Trophoblast cell (in vitro differentiated cells and primary cell): Measurements from ENCODE around the gene PRRC2C.

ENCODE experiments used
- DNase-seq, 2 donors: peaks; one replicate each; pipeline ENCODE4 v3.0.0-alpha.2; 2016
- H2AFZ ChIP-seq: 2 replicates; pipeline ENCODE4 v1.6.1; 2013; ENCODE audit warnings: low read length, moderate library complexity, mild to moderate bottlenecking; ENCODE audit not compliant: insufficient read depth, poor library complexity
- H2AK5ac ChIP-seq: 2 replicates; pipeline ENCODE4 v1.6.1; 2013; ENCODE audit warnings: mild to moderate bottlenecking, low read length
- H2BK120ac ChIP-seq: 2 replicates; pipeline ENCODE4 v1.6.1; 2013; ENCODE audit warnings: low read length, mild to moderate bottlenecking, moderate library complexity; ENCODE audit not compliant: insufficient read depth, poor library complexity
- H2BK12ac ChIP-seq: 2 replicates; pipeline ENCODE4 v1.6.1; 2013; ENCODE audit warnings: mild to moderate bottlenecking, low read length, moderate library complexity
- H2BK5ac ChIP-seq: 2 replicates; pipeline ENCODE4 v1.6.1; 2013; ENCODE audit warnings: low read length, low read depth, moderate library complexity, mild to moderate bottlenecking; ENCODE audit not compliant: poor library complexity
- H3K14ac ChIP-seq: 2 replicates; pipeline ENCODE4 v1.6.1; 2013; ENCODE audit warnings: mild to moderate bottlenecking, low read length
- H3K18ac ChIP-seq: 2 replicates; pipeline ENCODE4 v1.6.1; 2013; ENCODE audit warnings: mild to moderate bottlenecking, low read length
- H3K23ac ChIP-seq: 2 replicates; pipeline ENCODE4 v1.6.1; 2013; ENCODE audit warnings: low read length
- H3K27ac ChIP-seq: 2 replicates; pipeline ENCODE4 v1.5.1; 2013; ENCODE audit warnings: low read depth, mild to moderate bottlenecking, inconsistent platforms, low read length, moderate library complexity
- H3K27me3 ChIP-seq: 2 replicates; pipeline ENCODE4 v1.6.1; 2013; ENCODE audit warnings: inconsistent platforms, mild to moderate bottlenecking, low read length, moderate library complexity; ENCODE audit not compliant: insufficient read depth
- H3K36me3 ChIP-seq, 2 experiments: 1 replicate in 1 of 2; 2 replicates in 1 of 2; pipeline ENCODE4 v1.6.1; 2013; ENCODE audit warnings: low read length in 2 of 2, mild to moderate bottlenecking in 2 of 2, moderate library complexity in 1 of 2; ENCODE audit not compliant: insufficient read depth in 2 of 2, control insufficient read depth in 1 of 2
- H3K4ac ChIP-seq: 2 replicates; pipeline ENCODE4 v1.6.1; 2013; ENCODE audit warnings: low read depth, mild to moderate bottlenecking, low read length, moderate library complexity
- H3K4me1 ChIP-seq, 2 experiments: 1 replicate in 1 of 2; 2 replicates in 1 of 2; pipeline ENCODE4 v1.6.1; 2013; ENCODE audit warnings: low read length in 2 of 2, mild to moderate bottlenecking in 2 of 2, moderate library complexity in 1 of 2; ENCODE audit not compliant: insufficient read depth in 2 of 2, control insufficient read depth in 1 of 2
- H3K4me2 ChIP-seq: 2 replicates; pipeline ENCODE4 v1.6.1; 2013; ENCODE audit warnings: inconsistent platforms, mild to moderate bottlenecking, low read length, moderate library complexity
- H3K4me3 ChIP-seq: 2 replicates; pipeline ENCODE4 v1.5.1; 2013; ENCODE audit warnings: mild to moderate bottlenecking, low read depth, low read length, inconsistent platforms
- H3K79me1 ChIP-seq: one replicate; pipeline ENCODE4 v1.6.1; 2013; ENCODE audit warnings: low read length
- H3K79me2 ChIP-seq: 2 replicates; pipeline ENCODE4 v1.6.1; 2013; ENCODE audit warnings: low read length, mild to moderate bottlenecking; ENCODE audit not compliant: control insufficient read depth, insufficient read depth, poor library complexity
- H3K9ac ChIP-seq: 2 replicates; pipeline ENCODE4 v1.6.1; 2013; ENCODE audit warnings: mild to moderate bottlenecking, low read length
- H3K9me3 ChIP-seq: 2 replicates; pipeline ENCODE4 v1.6.1; 2013; ENCODE audit warnings: low read depth, mild to moderate bottlenecking, control low read depth, inconsistent platforms, low read length; ENCODE audit not compliant: insufficient read depth
- H4K12ac ChIP-seq: 2 replicates; pipeline ENCODE4 v1.6.1; 2013; ENCODE audit warnings: low read depth, mild to moderate bottlenecking, low read length, moderate library complexity
- H4K8ac ChIP-seq: 2 replicates; pipeline ENCODE4 v1.6.1; 2013; ENCODE audit warnings: low read depth, mild to moderate bottlenecking, low read length, moderate library complexity
- H4K91ac ChIP-seq: one replicate; pipeline ENCODE4 v1.6.1; 2013; ENCODE audit warnings: low read depth, mild to moderate bottlenecking, low read length, moderate library complexity
- WGBS: extraction: QIAGEN DNeasy Blood & Tissue Kit; methylation state at CpG from one replicate; pipeline ENCODE4 v1.1.7; 2013; ENCODE audit warnings: missing lambda C conversion rate; ENCODE audit not compliant: insufficient read length, insufficient coverage; ENCODE audit errors: extremely low coverage; 5-methylcytosine and 5-hydroxymethylcytosine counted together

Gene PRRC2C

GRCh38 chr1:171446386-171446785, 38.9 kb upstream of the PRRC2C start:
- Histone ChIP-seq H3K4me1 (no peaks in the 10 kb centered on the region), H3K23ac (no peak overlapping the region), H3K9ac (no peak overlapping the region), H3K4ac (no peak overlapping the region), H3K27ac (no peak overlapping the region), H3K18ac (no peak overlapping the region), H3K27me3 (no peaks in the 10 kb centered on the region), H2BK12ac (no peak overlapping the region), H3K9me3 (no peaks in the 10 kb centered on the region), H2AK5ac (no peak overlapping the region), H3K4me3 (no peak overlapping the region), H3K36me3 (no peaks in the 10 kb centered on the region), H4K8ac (no peak overlapping the region), H3K4me2 (no peak overlapping the region), H3K14ac (no peak overlapping the region), H4K12ac (no peak overlapping the region), H3K79me1 (no peaks in the 10 kb centered on the region), H2BK5ac (no peak overlapping the region), H2AFZ (no peak overlapping the region), H4K91ac (no peak overlapping the region), H2BK120ac (no peak overlapping the region), H3K79me2 (no peaks in the 10 kb centered on the region)
- no peak for DNase-seq

GRCh38 chr1:171455967-171456366, 29.4 kb upstream of the PRRC2C start:
- Histone ChIP-seq H4K8ac (no peak overlapping the region), H3K36me3 (no peaks in the 10 kb centered on the region), H3K4me2 (no peak overlapping the region), H2AK5ac (no peak overlapping the region), H3K23ac (no peak overlapping the region), H3K4ac (no peak overlapping the region), H2BK120ac (no peak overlapping the region), H3K9me3 (no peaks in the 10 kb centered on the region), H3K14ac (no peak overlapping the region), H3K4me3 (no peak overlapping the region), H2AFZ (no peak overlapping the region), H4K12ac (no peak overlapping the region), H3K4me1 (no peaks in the 10 kb centered on the region), H3K9ac (no peak overlapping the region), H3K79me2 (no peaks in the 10 kb centered on the region), H3K27me3 (no peaks in the 10 kb centered on the region), H3K79me1 (no peaks in the 10 kb centered on the region), H3K18ac (no peak overlapping the region), H2BK5ac (no peak overlapping the region), H2BK12ac (no peak overlapping the region), H4K91ac (no peak overlapping the region), H3K27ac (no peak overlapping the region)
- DNase-seq: no peak

GRCh38 chr1:171457412-171457811, 27.9 kb upstream of the PRRC2C start:
- H4K91ac ChIP-seq: no peak overlapping the region
- no peak overlapping the region for H4K8ac ChIP-seq
- H3K18ac ChIP-seq: no peak overlapping the region
- no peak overlapping the region for H3K9ac ChIP-seq
- H3K4me3 ChIP-seq: no peak overlapping the region
- H2BK5ac ChIP-seq: no peak overlapping the region
- no peak overlapping the region for H3K4me2 ChIP-seq
- H3K4ac ChIP-seq: no peak overlapping the region
- H3K14ac ChIP-seq: no peak overlapping the region
- no peak overlapping the region for H2BK12ac ChIP-seq
- no peak overlapping the region for H2AFZ ChIP-seq
- H4K12ac ChIP-seq: no peak overlapping the region
- H3K27me3 ChIP-seq: no peaks in the 10 kb centered on the region
- no peak overlapping the region for H2BK120ac ChIP-seq
- DNase-seq: peak in 1 of 2 donors; percentile 11
- H3K4me1 ChIP-seq: no peaks in the 10 kb centered on the region
- no CpG with 5 or more reads among the region's 2 CpGs for WGBS
- no peak overlapping the region for H3K27ac ChIP-seq
- H3K23ac ChIP-seq: no peak overlapping the region
- H3K36me3 ChIP-seq: no peaks in the 10 kb centered on the region
- no peaks in the 10 kb centered on the region for H3K9me3 ChIP-seq
- H3K79me2 ChIP-seq: no peaks in the 10 kb centered on the region
- H2AK5ac ChIP-seq: no peak overlapping the region
- H3K79me1 ChIP-seq: no peaks in the 10 kb centered on the region

- Histone ChIP-seq H3K4ac (no peak overlapping the region), H3K79me2 (no peaks in the 10 kb centered on the region), H4K12ac (no peak overlapping the region), H3K27ac (no peak overlapping the region), H3K18ac (no peak overlapping the region), H3K9me3 (no peaks in the 10 kb centered on the region), H3K23ac (no peak overlapping the region), H3K36me3 (no peaks in the 10 kb centered on the region), H3K4me2 (no peak overlapping the region), H2BK120ac (no peak overlapping the region), H2BK5ac (no peak overlapping the region), H2AK5ac (no peak overlapping the region), H3K4me1 (no peaks in the 10 kb centered on the region), H3K27me3 (no peaks in the 10 kb centered on the region), H3K79me1 (no peaks in the 10 kb centered on the region), H3K4me3 (no peak overlapping the region), H4K91ac (no peak overlapping the region), H4K8ac (no peak overlapping the region), H2AFZ (no peak overlapping the region), H3K14ac (no peak overlapping the region), H3K9ac (no peak overlapping the region), H2BK12ac (no peak overlapping the region)
- WGBS: no CpG with 5 or more reads among the region's 4 CpGs
- no peak for DNase-seq
Observed at GRCh38 chr1:171460018-171460620, 25.2 kb upstream of the PRRC2C start.
